Stimulated activated CD4-positive, alpha-beta T cell treated with anti-CD3 and anti-CD28 coated beads, TNF-alpha, amount 100 ng/mL, for 4 hours (primary cell): Measurements from ENCODE around the gene P2RX6.
A peak's percentile ranks its signal among the peaks of the same experiment; 100 is the strongest.

Experiments used
- DNase-seq, 3 experiments: peaks; one replicate each; pipeline ENCODE4 v3.0.0-alpha.2; 2020; ENCODE audit warnings: low read depth in 3 of 3

The P2RX6 gene

DNA sequence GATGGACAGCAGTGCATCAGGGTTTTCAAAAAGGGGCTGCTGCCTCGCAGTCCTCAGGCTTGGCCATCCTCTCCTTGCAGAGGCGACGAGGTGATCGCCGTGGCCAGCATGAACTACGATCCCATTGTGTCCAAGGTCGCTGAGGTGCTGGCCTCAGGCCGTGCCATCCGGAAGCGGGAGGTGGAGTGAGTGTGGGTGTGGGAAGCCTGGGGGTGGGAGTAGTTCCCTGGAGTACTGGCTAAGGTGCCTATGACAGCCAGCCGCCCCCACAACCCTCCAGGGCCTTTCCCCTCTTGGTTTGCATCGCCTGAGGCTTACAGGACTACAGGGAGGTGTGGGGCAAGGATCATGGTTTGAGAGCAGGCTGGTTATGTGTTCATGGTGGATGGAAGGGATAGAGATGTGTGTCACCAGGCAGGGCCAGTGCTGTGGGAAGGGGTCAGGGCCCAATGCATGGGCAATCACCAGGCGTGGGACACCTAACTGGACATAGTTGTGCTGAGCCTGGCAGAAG, 35.0 kb upstream of the P2RX6 start:
- no peak for DNase-seq

DNA sequence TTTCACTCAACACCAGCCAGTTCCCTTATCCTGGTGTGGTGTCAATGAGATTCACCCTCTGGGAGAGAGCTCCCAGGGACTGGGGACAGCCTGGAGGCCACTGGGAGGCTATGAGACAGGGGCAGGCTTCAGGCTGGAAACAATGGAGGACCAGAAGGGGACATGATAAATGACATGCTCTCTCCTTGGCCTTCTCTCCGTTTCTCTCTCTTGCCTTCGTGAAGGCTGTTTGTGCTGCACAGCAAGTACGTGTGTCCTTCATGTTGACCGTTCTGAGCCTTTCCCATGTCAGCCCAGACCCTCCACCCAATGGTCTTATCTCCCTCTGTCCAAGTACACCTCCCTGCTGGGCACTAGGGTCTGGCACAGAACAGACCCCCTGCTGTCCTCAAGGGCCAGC, 34.4 kb upstream of the P2RX6 start:
- no peak for DNase-seq

DNA sequence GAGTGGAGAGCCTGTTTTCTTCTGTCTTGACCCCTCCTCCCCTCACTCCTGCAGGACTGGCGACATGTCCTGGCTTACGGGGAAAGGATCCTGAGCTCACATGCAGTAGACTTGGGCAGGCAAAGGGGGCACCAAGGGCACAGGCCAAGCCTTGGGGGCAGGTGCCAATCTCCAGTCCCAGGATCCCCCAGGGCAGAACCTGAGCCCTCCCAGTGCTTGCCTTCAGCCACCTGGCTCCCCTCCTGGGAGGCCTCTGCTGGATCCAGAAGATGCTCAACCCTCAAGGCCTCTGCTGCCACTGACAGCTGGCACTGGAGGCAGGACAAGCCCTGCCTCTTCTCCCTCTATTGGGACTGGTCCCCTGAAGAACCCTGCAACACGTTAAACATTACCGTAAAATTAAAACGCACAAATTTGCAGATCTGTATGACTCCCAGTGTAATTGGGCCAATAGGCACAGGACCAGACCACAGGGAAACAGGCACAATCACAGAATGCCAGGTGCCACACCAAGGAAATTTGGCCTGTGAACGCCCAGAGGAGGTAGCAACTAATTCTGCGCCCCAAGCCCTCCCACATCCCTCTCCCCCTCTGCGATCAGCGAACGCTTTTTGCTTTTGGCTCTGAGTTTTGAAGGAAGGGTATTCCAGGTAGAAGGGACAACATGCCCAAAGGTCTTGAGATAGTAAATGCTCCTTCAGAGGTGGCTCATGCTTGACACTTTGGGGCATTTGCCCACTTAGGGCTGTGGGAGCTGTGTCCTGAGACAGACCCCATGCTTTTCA, 33.8 kb upstream of the P2RX6 start:
- DNase-seq = no peak

DNA sequence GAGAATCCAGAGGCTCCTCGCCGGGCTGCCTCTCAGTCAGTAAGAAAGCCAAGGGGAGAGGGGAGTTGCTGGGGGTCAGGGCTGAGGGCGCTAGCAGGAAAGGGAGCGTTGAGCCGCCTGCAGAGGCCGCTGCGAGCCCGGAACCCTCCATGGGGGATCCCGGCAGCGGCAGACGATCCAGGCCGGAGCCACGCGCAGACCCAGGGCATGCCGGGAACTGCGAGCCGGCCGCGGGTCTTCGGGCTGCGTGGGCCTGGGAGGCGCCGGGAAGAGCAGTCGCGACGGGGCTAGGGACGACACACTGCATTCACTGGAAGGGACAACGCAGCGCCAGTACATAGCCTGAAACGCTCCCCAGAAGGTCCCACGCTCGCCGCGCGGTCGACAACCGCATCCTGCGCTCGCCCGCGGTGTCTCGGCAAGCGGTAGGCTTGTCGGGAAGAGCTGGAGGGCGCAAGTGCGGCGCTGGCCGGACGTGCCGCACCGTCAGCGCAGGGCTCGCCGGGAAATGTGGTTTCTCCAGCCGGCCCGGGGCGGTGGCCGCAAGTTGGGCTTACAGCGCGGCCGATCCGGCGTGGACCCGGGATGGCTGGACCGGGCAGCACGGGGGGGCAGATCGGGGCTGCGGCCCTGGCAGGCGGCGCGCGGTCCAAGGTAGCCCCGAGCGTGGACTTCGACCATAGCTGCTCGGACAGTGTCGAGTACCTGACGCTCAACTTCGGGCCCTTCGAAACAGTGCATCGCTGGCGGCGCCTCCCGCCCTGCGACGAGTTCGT, 33.0 kb upstream of the P2RX6 start, which contains the start of gene LZTR1:
Gene LZTR1 (plus strand): TSS at position 511 of the 776 bp plus-strand sequence. CDS start 75 bp downstream, at position 586.
- DNase-seq = peak; percentile 38 to 63 (median 47)

DNA sequence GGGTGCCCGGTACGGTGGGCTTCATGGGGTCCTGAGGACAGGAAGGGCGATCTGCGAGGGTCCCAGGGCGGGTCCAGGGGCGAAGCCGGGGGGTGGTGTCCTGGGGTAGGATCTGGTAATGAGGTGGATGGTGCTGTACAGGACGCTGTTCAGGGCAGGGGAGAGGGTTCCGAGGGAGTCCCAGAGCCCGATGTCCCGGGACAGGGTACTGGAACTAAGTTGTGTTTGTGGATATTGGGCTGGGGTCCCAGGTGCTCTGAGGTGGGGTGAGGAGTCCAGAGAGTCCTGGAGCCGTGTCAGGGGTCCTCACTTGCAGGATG, 32.4 kb upstream of the P2RX6 start:
- no peak for DNase-seq

DNA sequence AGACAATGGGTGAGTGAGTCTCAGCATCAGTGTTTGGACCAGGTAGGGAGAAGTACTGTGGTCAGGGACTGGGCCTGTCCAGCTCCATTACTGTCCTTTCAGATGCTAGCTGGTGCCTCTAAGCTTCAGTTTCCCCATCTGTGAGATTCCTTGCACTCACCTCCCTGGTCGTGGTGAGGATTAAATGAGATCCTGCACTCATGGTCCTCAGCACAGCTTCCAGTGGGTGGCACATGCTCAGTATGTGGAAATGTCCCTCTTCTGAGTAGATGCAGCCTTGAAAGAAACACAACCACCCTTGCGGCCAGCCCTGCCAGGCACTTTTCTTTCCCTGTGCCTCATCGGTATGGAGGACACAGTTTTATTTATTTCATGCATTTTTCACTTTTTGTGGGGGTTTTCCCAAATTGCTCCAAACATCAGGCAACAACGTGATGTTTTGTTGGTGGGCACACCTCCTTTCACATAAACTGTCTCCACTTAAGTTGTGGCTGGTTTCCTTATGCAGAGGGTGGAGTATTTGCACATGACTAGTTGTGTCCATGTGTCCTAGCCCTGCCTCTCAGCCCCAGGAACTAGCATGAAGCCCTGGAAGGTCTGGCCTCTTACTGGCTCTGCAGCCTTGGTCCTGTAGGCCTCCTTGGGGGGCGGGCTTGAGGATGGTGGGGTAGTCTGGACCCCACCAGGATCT, 31.7 kb upstream of the P2RX6 start:
- DNase-seq = no peak

DNA sequence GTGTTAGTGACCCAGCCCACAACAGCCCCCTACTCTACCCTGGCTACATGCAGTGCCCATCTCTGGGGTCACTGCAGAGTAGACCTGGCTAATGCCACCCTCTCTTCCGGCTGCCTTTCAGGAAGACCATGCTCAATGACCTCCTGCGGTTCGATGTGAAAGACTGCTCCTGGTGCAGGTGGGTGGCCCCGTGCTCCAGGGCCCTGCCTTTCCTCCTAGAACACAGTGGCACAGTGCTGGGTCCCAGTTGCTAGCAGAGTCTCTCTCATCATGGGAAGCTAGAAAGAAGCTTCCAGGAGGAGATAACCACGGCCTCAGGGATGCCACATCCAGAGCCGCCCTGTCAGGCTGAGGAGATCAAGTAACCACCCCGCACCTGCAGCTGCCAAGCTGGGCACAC, 29.2 kb upstream of the P2RX6 start:
- DNase-seq = no peak

DNA sequence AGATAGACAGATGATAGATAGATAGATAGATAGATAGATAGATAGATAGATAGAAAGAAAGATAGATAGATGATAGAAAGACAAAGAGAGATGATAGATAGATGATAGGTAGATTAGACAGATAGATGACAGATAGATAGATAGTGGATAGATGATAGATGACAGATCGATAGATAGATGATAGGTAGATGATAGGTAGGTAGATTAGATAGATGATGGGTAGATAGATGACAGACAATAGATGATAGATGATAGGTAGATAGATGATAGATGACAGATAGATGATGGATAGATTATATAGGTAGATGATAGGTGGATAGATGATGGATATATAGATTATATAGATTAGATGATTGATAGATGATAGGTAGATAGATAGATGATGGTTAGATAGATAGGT, 28.6 kb upstream of the P2RX6 start:
- no peak for DNase-seq

DNA sequence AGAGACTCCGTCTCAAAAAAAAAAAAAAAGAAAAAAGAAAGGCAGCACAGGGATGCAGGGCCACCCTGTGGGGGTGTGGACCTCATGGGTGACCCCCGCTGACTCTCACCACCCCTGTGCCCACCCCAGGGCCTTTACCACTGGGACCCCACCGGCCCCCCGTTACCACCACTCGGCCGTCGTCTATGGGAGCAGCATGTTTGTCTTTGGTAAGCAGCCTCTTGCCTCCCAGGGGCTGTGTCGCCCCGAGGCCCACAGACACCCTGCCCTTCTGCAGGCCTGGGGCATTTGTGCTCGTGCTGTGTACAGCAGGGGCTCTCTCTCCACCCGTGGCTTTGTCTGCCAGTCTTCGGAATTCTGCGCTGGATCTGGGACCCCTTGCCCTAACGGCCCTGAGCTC, 27.6 kb upstream of the P2RX6 start:
- DNase-seq = no peak

DNA sequence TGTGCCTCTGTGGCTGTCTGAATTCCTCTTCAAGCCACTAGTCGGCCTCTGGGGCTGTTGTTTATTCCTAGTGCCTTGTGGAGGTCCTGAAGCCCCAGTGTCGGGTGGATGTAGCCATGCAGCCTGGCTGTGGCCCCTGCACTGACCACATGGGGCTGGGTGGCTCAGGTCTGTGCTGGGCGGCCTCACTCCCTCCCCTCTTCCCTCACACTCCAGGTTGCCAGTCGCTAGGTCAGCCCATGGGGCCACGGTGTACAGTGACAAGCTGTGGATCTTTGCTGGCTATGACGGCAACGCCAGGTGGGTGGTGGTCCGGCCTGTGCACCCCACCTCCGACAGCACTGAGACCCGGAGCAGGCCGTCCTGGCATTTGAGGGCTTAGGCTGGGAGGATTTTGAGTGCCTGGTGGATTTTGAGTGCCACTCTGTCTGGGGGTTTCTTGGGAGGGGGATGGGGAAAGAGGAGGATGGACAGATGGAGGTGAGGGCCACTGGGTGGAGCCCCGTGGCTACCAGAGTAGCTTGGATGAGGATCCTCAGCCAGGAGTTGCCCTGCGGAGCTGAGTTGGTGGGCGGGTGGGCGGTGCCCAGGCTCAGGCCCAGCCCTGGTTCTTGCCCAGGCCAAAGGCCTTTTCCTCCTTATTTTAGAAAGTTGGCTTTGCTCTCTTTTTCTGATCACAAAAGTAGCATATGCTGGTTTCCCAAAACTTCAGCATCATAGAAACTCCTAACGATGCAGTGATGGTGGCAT, 26.2 kb upstream of the P2RX6 start:
- no peak for DNase-seq

DNA sequence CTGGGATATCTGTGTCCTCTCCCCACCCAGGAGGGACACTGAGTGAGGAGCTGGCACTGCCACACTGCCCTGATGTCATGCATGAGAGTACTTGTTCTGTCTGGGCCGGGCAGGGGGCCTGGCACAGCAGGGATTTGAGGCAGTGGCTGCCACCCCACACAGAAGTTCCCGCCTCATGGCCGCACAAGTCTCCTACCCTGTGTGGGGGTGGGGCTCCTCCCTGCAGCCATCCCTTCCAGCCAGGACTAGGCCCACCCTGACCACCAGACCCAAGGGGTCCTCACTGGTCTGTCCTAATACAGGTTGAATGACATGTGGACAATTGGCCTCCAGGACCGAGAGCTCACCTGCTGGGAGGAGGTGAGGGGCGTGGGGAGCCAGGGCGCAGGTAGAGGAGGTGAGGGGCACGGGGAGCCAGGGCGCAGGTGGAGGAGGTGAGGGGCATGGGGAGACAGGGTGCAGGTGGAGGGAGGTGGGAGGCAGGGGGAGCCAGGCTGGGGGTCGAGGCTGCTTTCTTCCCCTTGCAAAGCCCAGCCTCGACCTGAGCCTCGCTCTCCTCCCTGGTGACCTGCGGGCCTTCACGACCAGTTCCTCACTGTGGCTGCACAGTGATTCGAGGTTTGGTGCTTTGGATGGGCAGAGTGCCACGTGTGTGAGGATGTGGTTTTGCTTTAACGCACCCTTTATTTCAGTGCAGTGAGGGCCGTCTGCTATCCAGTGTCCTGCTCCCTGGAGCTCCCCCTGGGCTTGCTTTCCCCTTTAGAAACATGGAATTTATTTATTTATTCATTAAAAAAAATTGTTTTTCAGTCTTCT, 25.4 kb upstream of the P2RX6 start:
- DNase-seq = no peak

DNA sequence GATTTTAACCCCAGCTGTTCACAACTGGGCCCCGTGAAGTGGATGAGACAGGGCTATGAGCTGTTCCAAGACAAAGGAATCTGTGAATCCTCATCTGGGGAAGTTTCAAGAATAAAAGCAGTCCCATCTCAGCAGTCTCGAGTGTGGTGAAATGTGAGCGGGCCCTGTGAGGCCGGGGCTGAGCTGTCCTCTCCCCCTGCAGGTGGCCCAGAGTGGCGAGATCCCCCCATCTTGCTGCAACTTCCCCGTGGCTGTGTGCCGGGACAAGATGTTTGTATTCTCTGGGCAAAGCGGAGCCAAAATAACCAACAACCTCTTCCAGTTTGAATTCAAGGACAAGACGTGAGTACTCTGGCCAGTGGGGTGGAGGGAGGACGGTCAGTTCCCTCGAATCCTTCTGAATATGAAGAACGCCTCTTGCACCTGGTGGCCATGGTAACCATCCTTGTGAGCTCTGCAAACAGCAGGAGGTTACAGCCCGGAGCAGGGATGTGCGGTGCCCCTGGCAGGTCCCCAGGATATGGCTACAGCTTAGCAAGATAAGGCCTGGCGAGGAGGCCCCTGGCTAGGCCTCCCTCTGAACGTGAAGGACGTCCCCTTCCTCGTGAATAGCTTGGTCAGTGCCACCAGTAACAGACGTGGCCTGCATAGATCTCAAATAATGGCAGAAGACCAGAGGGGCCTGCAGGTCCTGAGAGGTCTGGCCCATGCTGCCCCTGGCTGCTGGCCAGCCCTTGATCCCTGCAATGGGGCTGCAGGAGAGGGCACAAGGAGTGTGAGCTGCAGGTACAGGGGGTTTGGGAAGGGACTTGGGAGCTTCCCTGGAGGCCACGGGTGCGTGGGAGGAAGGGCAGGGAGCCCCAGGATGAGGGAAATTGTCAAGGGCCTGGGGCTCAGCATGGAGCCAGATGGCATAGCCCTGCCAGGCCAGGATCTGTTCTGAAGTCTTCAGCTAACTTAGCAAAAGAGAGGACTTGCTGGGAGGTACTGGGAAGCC, 24.5 kb upstream of the P2RX6 start:
- no peak for DNase-seq

DNA sequence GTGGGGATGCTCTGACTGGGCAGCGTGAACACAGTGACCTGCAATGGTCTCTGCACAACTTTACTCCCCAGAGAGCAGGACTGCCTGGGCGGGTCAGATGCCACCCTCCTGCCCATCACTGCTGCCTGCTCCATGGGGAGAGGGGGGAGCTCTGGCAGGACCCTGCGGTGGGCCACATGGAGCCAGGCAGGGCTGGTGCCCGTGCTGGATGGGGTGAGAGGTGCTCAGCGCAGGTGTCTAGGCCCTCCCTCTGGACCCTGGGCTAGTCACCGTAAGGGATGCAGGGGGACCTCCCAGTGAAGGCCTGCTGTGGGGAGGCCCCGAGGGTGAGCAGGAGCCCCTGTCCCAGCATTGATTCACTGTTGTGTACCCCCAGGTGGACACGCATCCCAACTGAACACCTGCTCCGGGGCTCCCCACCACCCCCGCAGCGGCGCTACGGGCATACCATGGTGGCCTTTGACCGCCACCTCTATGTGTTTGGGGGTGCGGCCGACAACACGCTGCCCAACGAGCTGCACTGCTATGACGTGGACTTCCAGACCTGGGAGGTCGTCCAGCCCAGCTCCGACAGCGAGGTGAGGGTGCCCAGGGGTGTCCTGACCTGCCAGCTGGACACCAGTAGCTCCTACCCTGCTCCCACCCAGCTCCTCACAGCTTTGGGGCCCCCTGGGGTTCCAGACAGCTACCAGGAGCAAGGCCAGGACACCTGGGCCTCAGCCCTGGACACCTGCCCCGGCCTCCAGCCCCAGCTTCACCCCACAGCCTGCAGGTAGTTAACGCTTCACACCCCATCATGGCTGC, 23.5 kb upstream of the P2RX6 start:
- DNase-seq = no peak

DNA sequence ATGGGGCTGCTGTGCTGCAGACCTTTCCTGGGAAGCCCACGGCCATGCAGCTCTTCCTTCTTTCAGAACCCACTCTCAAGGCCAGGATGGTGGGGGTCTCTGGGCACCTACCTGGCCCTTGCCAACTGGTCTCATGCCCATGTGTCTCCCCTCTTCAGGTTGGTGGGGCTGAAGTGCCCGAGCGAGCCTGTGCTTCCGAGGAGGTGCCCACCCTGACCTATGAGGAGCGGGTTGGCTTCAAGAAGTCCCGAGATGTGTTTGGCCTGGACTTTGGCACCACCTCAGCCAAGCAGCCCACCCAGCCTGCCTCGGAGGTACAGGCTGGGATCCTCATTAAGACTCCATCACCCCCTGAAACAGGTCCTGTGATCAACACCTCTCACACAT, 22.9 kb upstream of the P2RX6 start:
- DNase-seq = no peak

DNA sequence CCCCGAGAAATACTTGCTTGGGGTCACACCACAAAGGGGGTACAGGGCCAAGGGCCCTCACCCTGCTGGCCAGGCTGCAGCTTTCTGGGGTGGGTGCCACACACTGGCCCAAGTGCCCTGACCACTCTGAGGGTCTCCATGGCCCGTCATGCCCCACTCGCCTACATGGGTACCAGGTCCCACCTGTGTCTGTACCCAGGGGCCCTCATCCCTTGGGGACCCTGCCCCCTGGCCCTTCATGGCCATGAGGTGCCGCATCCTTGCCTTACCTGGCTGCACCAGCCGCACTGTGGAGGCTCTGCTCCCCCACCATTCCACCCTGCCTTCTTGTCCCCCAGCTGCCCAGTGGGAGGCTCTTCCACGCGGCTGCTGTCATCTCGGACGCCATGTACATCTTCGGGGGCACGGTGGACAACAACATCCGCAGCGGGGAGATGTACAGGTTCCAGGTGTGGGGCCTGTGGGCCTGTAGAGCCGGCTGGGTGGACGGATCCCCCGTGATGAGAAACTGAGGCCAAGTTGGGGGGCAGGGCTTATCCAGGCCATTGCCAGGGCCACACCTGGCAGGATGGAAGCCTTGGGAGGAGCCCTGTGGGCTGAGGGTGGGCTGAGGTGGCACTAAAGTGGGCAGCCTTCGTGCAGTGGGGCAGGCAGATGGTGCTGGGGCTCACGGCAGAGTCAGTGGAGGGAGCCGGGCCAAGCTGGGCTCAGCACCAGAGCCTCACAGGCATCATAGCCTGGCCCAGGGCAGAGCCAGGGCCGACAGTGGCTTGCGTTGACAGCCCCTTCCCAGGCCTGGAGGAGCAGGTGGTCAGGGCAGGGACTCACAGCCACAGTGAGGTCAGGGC, 22.3 kb upstream of the P2RX6 start:
- DNase-seq = no peak

DNA sequence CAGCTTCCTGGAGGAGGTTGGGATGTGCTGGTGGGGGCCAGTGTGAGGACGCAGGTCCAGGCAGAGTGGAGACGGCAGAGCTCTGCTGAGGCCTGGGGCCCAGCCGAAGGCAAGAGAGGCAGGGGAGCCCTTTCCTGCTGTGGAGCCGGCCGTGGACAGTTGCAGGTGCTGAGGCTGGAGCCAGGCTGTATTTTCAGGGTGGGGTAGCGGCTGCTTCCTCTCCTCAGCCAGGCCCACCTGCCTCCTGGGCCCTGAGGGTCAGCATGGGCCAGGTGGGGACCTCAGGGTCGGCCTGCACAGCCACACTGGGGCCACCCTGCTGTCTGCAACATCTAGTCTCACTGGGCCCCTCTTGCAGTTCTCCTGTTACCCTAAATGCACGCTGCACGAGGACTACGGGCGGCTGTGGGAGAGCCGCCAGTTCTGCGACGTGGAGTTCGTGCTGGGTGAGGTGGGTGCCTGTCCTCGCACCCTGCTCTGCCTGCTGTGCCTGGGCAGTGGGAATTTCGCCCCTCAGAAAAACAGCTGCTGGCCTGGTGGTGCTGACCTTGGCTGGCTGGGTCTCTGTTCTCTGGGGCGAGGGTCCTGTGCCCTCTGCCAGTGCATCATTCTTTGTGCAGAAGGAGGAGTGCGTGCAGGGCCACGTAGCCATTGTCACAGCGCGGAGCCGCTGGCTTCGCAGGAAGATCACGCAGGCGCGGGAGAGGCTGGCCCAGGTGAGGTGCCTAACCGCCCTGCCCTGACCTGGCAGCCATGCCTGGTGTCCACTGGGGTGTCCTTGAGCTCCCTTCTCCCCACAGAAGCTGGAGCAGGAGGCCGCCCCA, 21.4 kb upstream of the P2RX6 start:
- no peak for DNase-seq
